ENCODE measurements around the gene NPTX1. TPM values are rescaled to one million over a fixed set of nuclear protein-coding genes. Genes with fewer than 3 reads are reported as not detected.

Gene NPTX1
- total RNA-seq, 1 experiment from 2014 or later: 0.32 TPM

GRCh38 chr17:80445726-80446110, 30.7 kb downstream of the NPTX1 start:
- Histone ChIP-seq H3K27ac (no peak overlapping the region), H3K27me3 (replicated peaks) (no peaks in the 10 kb centered on the region; the same call in 1 of the 2 replicates), H3K4me3 (no peak overlapping the region), H3K9me3 (replicated peaks) (no peaks in the 10 kb centered on the region), H3K4me1 (replicated peaks) (peaks cover 24% of the 10 kb centered on the region), H3K36me3 (no peaks in the 10 kb centered on the region)
- DNase-seq (ENCODE audit: low read depth in 1 of 2, low spot score in 2 of 2): no peak

GRCh38 chr17:80445007-80445725, 31.2 kb downstream of the NPTX1 start:
- Histone ChIP-seq H3K36me3 (no peaks in the 10 kb centered on the region), H3K4me1 (replicated peaks) (peaks cover 18% of the 10 kb centered on the region), H3K4me3 (no peak overlapping the region), H3K27me3 (replicated peaks) (no peaks in the 10 kb centered on the region; the same call in 1 of the 2 replicates), H3K27ac (no peak overlapping the region), H3K9me3 (replicated peaks) (no peaks in the 10 kb centered on the region)
- DNase-seq (ENCODE audit: low read depth in 1 of 2, low spot score in 2 of 2): no peak

- no peak overlapping the region for H3K4me3 ChIP-seq
- no peak for DNase-seq (ENCODE audit: low read depth in 1 of 2, low spot score in 2 of 2)
- H3K4me1 ChIP-seq (replicated peaks): peaks cover 13% of the 10 kb centered on the region
- H3K27ac ChIP-seq: no peak overlapping the region
- H3K36me3 ChIP-seq: no peaks in the 10 kb centered on the region
- no peaks in the 10 kb centered on the region for H3K9me3 ChIP-seq (replicated peaks)
- H3K27me3 ChIP-seq (replicated peaks): no peaks in the 10 kb centered on the region; the same call in 1 of the 2 replicates
Measured at GRCh38 chr17:80444644-80444979, 31.8 kb downstream of the NPTX1 start.

GRCh38 chr17:80443916-80444643, 32.3 kb downstream of the NPTX1 start:
- DNase-seq (ENCODE audit: low read depth in 1 of 2, low spot score in 2 of 2): no peak
- Histone ChIP-seq H3K27ac (no peak overlapping the region), H3K4me1 (replicated peaks) (peaks cover 10% of the 10 kb centered on the region), H3K36me3 (no peaks in the 10 kb centered on the region), H3K9me3 (replicated peaks) (no peaks in the 10 kb centered on the region), H3K4me3 (no peak overlapping the region), H3K27me3 (replicated peaks) (no peaks in the 10 kb centered on the region; the same call in 1 of the 2 replicates)

- H3K27ac ChIP-seq: no peak overlapping the region
- no peaks in the 10 kb centered on the region; the same call in 1 of the 2 replicates for H3K27me3 ChIP-seq (replicated peaks)
Measured at GRCh38 chr17:80443498-80443897, 32.9 kb downstream of the NPTX1 start.

GRCh38 chr17:80442764-80443163, 33.6 kb downstream of the NPTX1 start:
- no peak overlapping the region for H3K27ac ChIP-seq
- DNase-seq (ENCODE audit: low read depth in 1 of 2, low spot score in 2 of 2): no peak
- no peaks in the 10 kb centered on the region for H3K9me3 ChIP-seq (replicated peaks)
- no peaks in the 10 kb centered on the region for H3K36me3 ChIP-seq
- no peak overlapping the region for H3K4me3 ChIP-seq
- H3K4me1 ChIP-seq (replicated peaks): peaks cover 10% of the 10 kb centered on the region
- H3K27me3 ChIP-seq (replicated peaks): no peaks in the 10 kb centered on the region; the same call in 1 of the 2 replicates

More at GRCh38 chr17:80443498-80443897, 32.9 kb downstream of the NPTX1 start:
- Histone ChIP-seq H3K4me1 (replicated peaks) (peaks cover 10% of the 10 kb centered on the region), H3K9me3 (replicated peaks) (no peaks in the 10 kb centered on the region), H3K36me3 (no peaks in the 10 kb centered on the region), H3K4me3 (no peak overlapping the region)
- DNase-seq (ENCODE audit: low read depth in 1 of 2, low spot score in 2 of 2): no peak

- no peak overlapping the region for H3K4me3 ChIP-seq
- H3K4me1 ChIP-seq (replicated peaks): peaks cover 10% of the 10 kb centered on the region
- no peak overlapping the region for H3K27ac ChIP-seq
- no peaks in the 10 kb centered on the region; the same call in 1 of the 2 replicates for H3K27me3 ChIP-seq (replicated peaks)
- no peaks in the 10 kb centered on the region for H3K9me3 ChIP-seq (replicated peaks)
- no peak for DNase-seq (ENCODE audit: low read depth in 1 of 2, low spot score in 2 of 2)
- no peaks in the 10 kb centered on the region for H3K36me3 ChIP-seq
Measured at GRCh38 chr17:80442323-80442659, 34.1 kb downstream of the NPTX1 start.

- Histone ChIP-seq H3K27me3 (replicated peaks) (no peaks in the 10 kb centered on the region; the same call in 1 of the 2 replicates), H3K36me3 (no peaks in the 10 kb centered on the region), H3K27ac (no peak overlapping the region), H3K9me3 (replicated peaks) (no peaks in the 10 kb centered on the region), H3K4me1 (replicated peaks) (peaks cover 7% of the 10 kb centered on the region), H3K4me3 (no peak overlapping the region)
- no peak for DNase-seq (ENCODE audit: low read depth in 1 of 2, low spot score in 2 of 2)
Measured at GRCh38 chr17:80441598-80442322, 34.6 kb downstream of the NPTX1 start.

- Histone ChIP-seq H3K36me3 (no peaks in the 10 kb centered on the region), H3K9me3 (replicated peaks) (no peaks in the 10 kb centered on the region), H3K4me3 (no peak overlapping the region), H3K27me3 (replicated peaks) (no peaks in the 10 kb centered on the region; the same call in 1 of the 2 replicates), H3K27ac (no peak overlapping the region), H3K4me1 (replicated peaks) (peaks cover under 1% of the 10 kb centered on the region)
- peak; percentile 38 to 73 for DNase-seq (ENCODE audit: low read depth in 1 of 2, low spot score in 2 of 2)
Measured at GRCh38 chr17:80441133-80441578, 35.3 kb downstream of the NPTX1 start.

GRCh38 chr17:80439499-80439898, 36.9 kb downstream of the NPTX1 start:
- Histone ChIP-seq H3K9me3 (replicated peaks) (no peaks in the 10 kb centered on the region), H3K27ac (no peak overlapping the region), H3K4me3 (no peak overlapping the region)

GRCh38 chr17:80438806-80439205, 37.6 kb downstream of the NPTX1 start:
- H3K9me3 ChIP-seq (replicated peaks): no peaks in the 10 kb centered on the region
- H3K4me1 ChIP-seq (replicated peaks): no peaks in the 10 kb centered on the region
- no peak overlapping the region for H3K27ac ChIP-seq
- DNase-seq (ENCODE audit: low read depth in 1 of 2, low spot score in 2 of 2): no peak
- no peaks in the 10 kb centered on the region; the same call in 1 of the 2 replicates for H3K27me3 ChIP-seq (replicated peaks)
- H3K36me3 ChIP-seq: no peaks in the 10 kb centered on the region
- no peak overlapping the region for H3K4me3 ChIP-seq

More at GRCh38 chr17:80439499-80439898, 36.9 kb downstream of the NPTX1 start:
- DNase-seq (ENCODE audit: low read depth in 1 of 2, low spot score in 2 of 2): no peak
- H3K36me3 ChIP-seq: no peaks in the 10 kb centered on the region
- no peaks in the 10 kb centered on the region for H3K4me1 ChIP-seq (replicated peaks)
- H3K27me3 ChIP-seq (replicated peaks): no peaks in the 10 kb centered on the region; the same call in 1 of the 2 replicates

GRCh38 chr17:80437532-80437931, 38.9 kb downstream of the NPTX1 start:
- H3K9me3 ChIP-seq (replicated peaks): no peaks in the 10 kb centered on the region
- no peak for DNase-seq (ENCODE audit: low read depth in 1 of 2, low spot score in 2 of 2)

GRCh38 chr17:80433916-80434666, 42.3 kb downstream of the NPTX1 start:
- no peaks in the 10 kb centered on the region for H3K27me3 ChIP-seq (replicated peaks)
- H3K27ac ChIP-seq: no peak overlapping the region
- H3K36me3 ChIP-seq: no peaks in the 10 kb centered on the region
- no peaks in the 10 kb centered on the region for H3K4me1 ChIP-seq (replicated peaks)
- H3K4me3 ChIP-seq: no peak overlapping the region
- no peaks in the 10 kb centered on the region for H3K9me3 ChIP-seq (replicated peaks)
- no peak for DNase-seq (ENCODE audit: low read depth in 1 of 2, low spot score in 2 of 2)

More at GRCh38 chr17:80437532-80437931, 38.9 kb downstream of the NPTX1 start:
- Histone ChIP-seq H3K36me3 (no peaks in the 10 kb centered on the region), H3K27me3 (replicated peaks) (no peaks in the 10 kb centered on the region), H3K4me3 (no peak overlapping the region), H3K4me1 (replicated peaks) (no peaks in the 10 kb centered on the region), H3K27ac (no peak overlapping the region)

All from SJSA1 (cell line).